Endothelial cell of umbilical vein (primary cell): ENCODE data around the gene OR4C16. TPM values are rescaled to one million over a fixed set of nuclear protein-coding genes. Genes with fewer than 3 reads are reported as not detected.

Experiments
- BruUV-seq: library from RNA; stranded (reverse); fragments of 400-500 nt; replicated peaks from 2 replicates; lab custom pipeline; 2021; lab: Mats Ljungman, UMichigan
- CTCF ChIA-PET: fragments of 300-600, 350-600 bp; sonication (Branson Sonifier 250); formaldehyde crosslinking; loops from one replicate; lab custom pipeline; 2021; ENCODE audit warnings: antibody characterized with exemption, inconsistent platforms; lab: Charles Lee
- POLR2A ChIA-PET: fragments of 300-600, 350-600 bp; sonication (Branson Sonifier 250); formaldehyde crosslinking; loops from one replicate; lab custom pipeline; 2021; ENCODE audit warnings: antibody characterized with exemption, inconsistent platforms; lab: Charles Lee
- DNase-seq: peaks from one replicate; pipeline ENCODE4 v3.0.0-alpha.2; 2011; ENCODE audit warnings: low read depth, low spot score
- FAIRE-seq: peaks from 2 replicates; lab custom pipeline; 2011; peaks lifted over from hg19 to GRCh38; lab: Jason Lieb, UNC
- H2AFZ ChIP-seq: 2 replicates; pipeline ENCODE4 v1.6.0; 2012; ENCODE audit warnings: low read depth, low read length, control low read depth, inconsistent platforms
- H3K27ac ChIP-seq: 2 replicates; pipeline ENCODE4 v1.5.1; 2011; ENCODE audit warnings: low read depth, mild to moderate bottlenecking, control low read depth, low read length, moderate library complexity; ENCODE audit not compliant: insufficient read depth
- H3K27me3 ChIP-seq, 2 experiments: 2 replicates each; pipeline versions ENCODE4 v1.6.0 to v1.6.1; 2011; ENCODE audit warnings: low read length in 2 of 2, mixed read lengths in 1 of 2; ENCODE audit not compliant: control insufficient read depth in 2 of 2, insufficient read depth in 2 of 2
- H3K36me3 ChIP-seq, 2 experiments: 2 replicates in 1 of 2; 3 replicates in 1 of 2; pipeline ENCODE4 v1.5.1; 2011; ENCODE audit warnings: low read length in 2 of 2, mild to moderate bottlenecking in 1 of 2, moderate library complexity in 1 of 2; ENCODE audit not compliant: control insufficient read depth in 2 of 2, insufficient read depth in 2 of 2; ENCODE audit errors: extremely low read depth in 1 of 2
- H3K4me1 ChIP-seq: 3 replicates; pipeline ENCODE4 v1.5.1; 2011; ENCODE audit warnings: mild to moderate bottlenecking, low read length; ENCODE audit not compliant: control insufficient read depth, insufficient read depth; ENCODE audit errors: extremely low read depth
- H3K4me2 ChIP-seq: 2 replicates; pipeline ENCODE4 v1.6.1; 2011; ENCODE audit warnings: low read length, control low read depth, mixed read lengths; ENCODE audit not compliant: insufficient read depth
- H3K4me3 ChIP-seq, 3 experiments: fragments of 200-600 bp in 1 of 3; sonication (generic), shearing (Covaris generic) in 1 of 3; replicated peaks in 1 of 3; 2 replicates each; pipeline ENCODE4 v1.5.1; 2011 to 2016; ENCODE audit warnings: control low read depth in 3 of 3, low read length in 3 of 3, mild to moderate bottlenecking in 2 of 3, inconsistent platforms in 1 of 3, low read depth in 1 of 3, moderate library complexity in 1 of 3; ENCODE audit not compliant: insufficient read depth in 1 of 3
- H3K79me2 ChIP-seq: 2 replicates; pipeline ENCODE4 v1.6.0; 2012; ENCODE audit warnings: low read length, inconsistent platforms; ENCODE audit not compliant: control insufficient read depth, insufficient read depth
- H3K9ac ChIP-seq: replicated peaks from 2 replicates; pipeline ENCODE3; 2011; ENCODE audit warnings: low read length, control low read depth; ENCODE audit not compliant: insufficient read depth; ENCODE audit errors: extremely low read depth
- H3K9me1 ChIP-seq: replicated peaks from 3 replicates; pipeline ENCODE4 v1.6.0; 2011; ENCODE audit warnings: mild to moderate bottlenecking, low read length; ENCODE audit not compliant: control insufficient read depth, insufficient read depth; ENCODE audit errors: extremely low read depth
- H3K9me3 ChIP-seq: replicated peaks from 2 replicates; pipeline ENCODE4 v1.5.1; 2012; ENCODE audit warnings: low read length, inconsistent platforms; ENCODE audit not compliant: control insufficient read depth, insufficient read depth
- H4K20me1 ChIP-seq: replicated peaks from 2 replicates; pipeline ENCODE3; 2011; ENCODE audit warnings: mild to moderate bottlenecking, low read length; ENCODE audit not compliant: control insufficient read depth, insufficient read depth; ENCODE audit errors: extremely low read depth
- CTCF ChIP-seq, 2 donors: IDR thresholded peaks; 1 replicate in 1 of 2; 2 replicates in 1 of 2; pipeline ENCODE4 v1.5.1; 2011; ENCODE audit warnings: low read length in 2 of 2, mild to moderate bottlenecking in 2 of 2, moderate library complexity in 2 of 2, control low read depth in 1 of 2, inconsistent platforms in 1 of 2, low read depth in 1 of 2; ENCODE audit not compliant: insufficient read depth in 1 of 2; ENCODE audit errors: extremely low read depth in 1 of 2
- EZH2 ChIP-seq: IDR thresholded peaks from 2 replicates; pipeline ENCODE4 v1.6.1; 2012; ENCODE audit warnings: borderline replicate concordance, low read depth, mild to moderate bottlenecking, moderate library complexity, low read length, inconsistent platforms; ENCODE audit not compliant: severe bottlenecking
- FOS ChIP-seq: IDR thresholded peaks from 2 replicates; pipeline ENCODE4 v1.6.1; 2011; ENCODE audit warnings: mild to moderate bottlenecking, low read length, moderate library complexity, borderline replicate concordance; ENCODE audit not compliant: insufficient read depth
- GATA2 ChIP-seq: IDR thresholded peaks from 2 replicates; pipeline ENCODE4 v1.7.0; 2011; ENCODE audit warnings: low read depth, mild to moderate bottlenecking, moderate library complexity, mixed read lengths, low read length; ENCODE audit not compliant: insufficient read length, insufficient read depth
- JUN ChIP-seq: IDR thresholded peaks from 2 replicates; pipeline ENCODE4 v1.6.1; 2011; ENCODE audit warnings: borderline replicate concordance, low read depth; ENCODE audit not compliant: insufficient read length, insufficient read depth
- MAX ChIP-seq: IDR thresholded peaks from 2 replicates; pipeline ENCODE4 v1.6.1; 2011; ENCODE audit not compliant: insufficient read depth, insufficient read length
- MYC ChIP-seq: IDR thresholded peaks from one replicate; pipeline ENCODE4 v1.6.1; 2011; ENCODE audit warnings: mild to moderate bottlenecking, low read depth, low read length
- POLR2A ChIP-seq: IDR thresholded peaks from 2 replicates; pipeline ENCODE4 v1.6.1; 2012; ENCODE audit warnings: low read depth, mild to moderate bottlenecking, control low read depth, low read length
- POLR2AphosphoS5 ChIP-seq: IDR thresholded peaks from 2 replicates; pipeline ENCODE4 v1.6.1; 2012; ENCODE audit warnings: low read depth, mild to moderate bottlenecking, control low read depth, low read length, moderate library complexity; ENCODE audit not compliant: insufficient read depth
- dilution Hi-C: fragments of 300-500 bp; cut with MboI; formaldehyde crosslinking; loops from one replicate; pipeline ENCODE4 v1.15.0; 2019; ENCODE audit warnings: low sequenced_read_pairs; ENCODE audit not compliant: extremely low pct_ligation_motif_present
- intact Hi-C: fragments of 100-400 bp; cut with micrococcal nuclease; formaldehyde crosslinking; loops from one replicate; pipeline ENCODE4 v1.10.0; 2022
- polyA plus RNA-seq, 4 experiments: library from polyadenylated mRNA; depleted of rRNA in 3 of 4; stranded (reverse) in 3 of 4; unstranded in 1 of 4; fragments of >200 nt; gene quantifications; 2 replicates each; pipeline versions ENCODE4 v1.2.1 to v1.2.3, GENCODE V29; 2011 to 2012; ENCODE audit warnings: missing spikeins in 1 of 4
- total RNA-seq: library from RNA; stranded (reverse); gene quantifications from 2 replicates; pipeline ENCODE4 v1.2.3, GENCODE V29; 2021

OR4C16 gene
- total and polyA plus RNA-seq, 2 donors (not counting 3 experiments of a cell fraction or from before 2014, with no cell fraction given), result not detected

- Histone ChIP-seq H3K4me3 (no peak within 1 kb of the TSS), H3K9me3 (no peaks in the 10 kb centered on the region), H3K79me2 (no peaks in the 10 kb centered on the region), H4K20me1 (no peaks in the 10 kb centered on the region), H3K4me1 (no peaks in the 10 kb centered on the region), H2AFZ (no peak within 1 kb of the TSS), H3K9me1 (no peaks in the 10 kb centered on the region), H3K27me3 (no peaks in the 10 kb centered on the region), H3K36me3 (no peaks in the 10 kb centered on the region), H3K27ac (no peak within 1 kb of the TSS), H3K4me2 (no peak within 1 kb of the TSS), H3K9ac (no peak within 1 kb of the TSS)
- TF ChIP-seq CTCF (IDR thresholded peaks at IDR 0.05; ENCODE audit: extremely low read depth in 1 of 2, insufficient read depth in 1 of 2, low read depth in 1 of 2, low read length in 2 of 2) (no peak), MAX (no peak), EZH2 (no peak), POLR2AphosphoS5 (no peak), GATA2 (no peak), POLR2A (no peak), MYC (no peak), JUN (no peak), FOS (no peak)
- intact Hi-C loops (no loop called here), dilution Hi-C loops (no loop called here)
- FAIRE-seq (no peak), DNase-seq (no peak)
- ChIA-PET POLR2A (no interaction called here), CTCF (no interaction called here)
- no TSS peak for BruUV-seq
Measured at GRCh38 chr11:55607545-55607944, 35.6 kb downstream of the OR4C16 start, which contains the start of gene OR4C11. OR4C11 (minus strand) TSS chr11:55607645; CDS start chr11:55604373, 3,272 bp downstream.

Other genes starting within 250 kb of the OR4C16 start
- not detected in 2 replicates for gene OR4A16, start 228.9 kb upstream of the OR4C16 start, total RNA-seq
- gene OR4A16, start 228.9 kb upstream of the OR4C16 start, polyA plus RNA-seq, result not detected in 2 replicates
- gene OR4A15, start 204.2 kb upstream of the OR4C16 start, total RNA-seq, result not detected in 2 replicates
- not detected in 2 replicates for gene OR4A15, start 204.2 kb upstream of the OR4C16 start, polyA plus RNA-seq
- not detected in 2 replicates for gene OR4C15, start 17.7 kb upstream of the OR4C16 start, total RNA-seq
- not detected in 2 replicates for gene OR4C15, start 17.7 kb upstream of the OR4C16 start, polyA plus RNA-seq
- gene OR4C11, start 35.5 kb downstream of the OR4C16 start, total RNA-seq, result not detected in 2 replicates
- gene OR4C11, start 35.5 kb downstream of the OR4C16 start, polyA plus RNA-seq, result not detected in 2 replicates
- not detected in 2 replicates for gene OR4P4, start 63.0 kb downstream of the OR4C16 start, total RNA-seq
- gene OR4P4, start 63.0 kb downstream of the OR4C16 start, polyA plus RNA-seq, result not detected in 2 replicates
- not detected in 2 replicates for gene OR4S2, start 76.2 kb downstream of the OR4C16 start, total RNA-seq
- not detected in 2 replicates for gene OR4S2, start 76.2 kb downstream of the OR4C16 start, polyA plus RNA-seq
- not detected in 2 replicates for gene OR4C6, start 90.1 kb downstream of the OR4C16 start, total RNA-seq
- gene OR4C6, start 90.1 kb downstream of the OR4C16 start, polyA plus RNA-seq, result not detected in 2 replicates
- not detected in 2 replicates for gene OR5D13, start 201.3 kb downstream of the OR4C16 start, total RNA-seq
- gene OR5D13, start 201.3 kb downstream of the OR4C16 start, polyA plus RNA-seq, result not detected in 2 replicates
- gene OR5D14, start 223.4 kb downstream of the OR4C16 start, total RNA-seq, result not detected in 2 replicates
- not detected in 2 replicates for gene OR5D14, start 223.4 kb downstream of the OR4C16 start, polyA plus RNA-seq
- not detected in 2 replicates for gene OR5L1, start 239.2 kb downstream of the OR4C16 start, total RNA-seq
- gene OR5L1, start 239.2 kb downstream of the OR4C16 start, polyA plus RNA-seq, result not detected in 2 replicates
- gene OR5D18, start 247.5 kb downstream of the OR4C16 start, total RNA-seq, result not detected in 2 replicates
- not detected in 2 replicates for gene OR5D18, start 247.5 kb downstream of the OR4C16 start, polyA plus RNA-seq